Stimulated activated CD8-positive, alpha-beta memory T cell treated with anti-CD3 and anti-CD28 coated beads, Interleukin-12 subunit alpha, Interleukin-12 subunit beta, amount 100 ng/mL, for 1 hour (primary cell): ENCODE data around the gene FBXO45.
"Not testable (repeated sequence)": the region's sequence is repeated elsewhere in the genome, so short reads cannot be mapped to it uniquely, and the experiment has no call there.

Source experiments
- DNase-seq: peaks from one replicate; pipeline ENCODE4 v3.0.0-alpha.2; 2020; ENCODE audit warnings: low read depth

FBXO45 gene

GRCh38 chr3:196568246-196569002 lies at the start of gene FBXO45, which contains the start of gene WDR53:
FBXO45 (plus strand) TSS chr3:196568660; CDS start chr3:196568985, 325 bp downstream.
WDR53 (minus strand) TSS chr3:196568554; CDS start chr3:196561475, 7,079 bp downstream.
- DNase-seq: peak; percentile 91

GRCh38 chr3:196518966-196519717 lies 49.3 kb upstream of the FBXO45 start:
- DNase-seq: peak; percentile 42

GRCh38 chr3:196519718-196520082 lies 48.8 kb upstream of the FBXO45 start:
- DNase-seq: no peak

GRCh38 chr3:196521291-196521690 lies 47.2 kb upstream of the FBXO45 start:
- not testable (repeated sequence) for DNase-seq

- DNase-seq: no peak
Measured at GRCh38 chr3:196523841-196524240, 44.6 kb upstream of the FBXO45 start.

- no peak for DNase-seq
Measured at GRCh38 chr3:196524527-196524926, 43.9 kb upstream of the FBXO45 start.

GRCh38 chr3:196525141-196525540 lies 43.3 kb upstream of the FBXO45 start:
- DNase-seq: no peak

GRCh38 chr3:196528639-196529233 lies 39.7 kb upstream of the FBXO45 start:
- peak; percentile 69 for DNase-seq

- no peak for DNase-seq
Measured at GRCh38 chr3:196531418-196531817, 37.0 kb upstream of the FBXO45 start.

- DNase-seq: no peak
Measured at GRCh38 chr3:196533260-196533681, 35.2 kb upstream of the FBXO45 start.

- DNase-seq: peak; percentile 63
Measured at GRCh38 chr3:196537319-196537984, 31.0 kb upstream of the FBXO45 start.

- DNase-seq: no peak
Measured at GRCh38 chr3:196541684-196542445, 26.6 kb upstream of the FBXO45 start.

- no peak for DNase-seq
Measured at GRCh38 chr3:196544491-196544992, 23.9 kb upstream of the FBXO45 start.

- no peak for DNase-seq
Measured at GRCh38 chr3:196546537-196546936, 21.9 kb upstream of the FBXO45 start.

- DNase-seq: no peak
Measured at GRCh38 chr3:196547067-196547466, 21.4 kb upstream of the FBXO45 start.

- DNase-seq: not testable (repeated sequence)
Measured at GRCh38 chr3:196549312-196549711, 19.1 kb upstream of the FBXO45 start.

GRCh38 chr3:196550172-196550571 lies 18.3 kb upstream of the FBXO45 start:
- DNase-seq: not testable (repeated sequence)

GRCh38 chr3:196552253-196552652 lies 16.2 kb upstream of the FBXO45 start:
- no peak for DNase-seq

GRCh38 chr3:196553551-196553950 lies 14.9 kb upstream of the FBXO45 start:
- DNase-seq: no peak

GRCh38 chr3:196554205-196554604 lies 14.3 kb upstream of the FBXO45 start:
- no peak for DNase-seq

- DNase-seq: no peak
Measured at GRCh38 chr3:196555295-196555694, 13.2 kb upstream of the FBXO45 start.
